ENCODE results near the gene LMX1B.

LMX1B gene

DNA sequence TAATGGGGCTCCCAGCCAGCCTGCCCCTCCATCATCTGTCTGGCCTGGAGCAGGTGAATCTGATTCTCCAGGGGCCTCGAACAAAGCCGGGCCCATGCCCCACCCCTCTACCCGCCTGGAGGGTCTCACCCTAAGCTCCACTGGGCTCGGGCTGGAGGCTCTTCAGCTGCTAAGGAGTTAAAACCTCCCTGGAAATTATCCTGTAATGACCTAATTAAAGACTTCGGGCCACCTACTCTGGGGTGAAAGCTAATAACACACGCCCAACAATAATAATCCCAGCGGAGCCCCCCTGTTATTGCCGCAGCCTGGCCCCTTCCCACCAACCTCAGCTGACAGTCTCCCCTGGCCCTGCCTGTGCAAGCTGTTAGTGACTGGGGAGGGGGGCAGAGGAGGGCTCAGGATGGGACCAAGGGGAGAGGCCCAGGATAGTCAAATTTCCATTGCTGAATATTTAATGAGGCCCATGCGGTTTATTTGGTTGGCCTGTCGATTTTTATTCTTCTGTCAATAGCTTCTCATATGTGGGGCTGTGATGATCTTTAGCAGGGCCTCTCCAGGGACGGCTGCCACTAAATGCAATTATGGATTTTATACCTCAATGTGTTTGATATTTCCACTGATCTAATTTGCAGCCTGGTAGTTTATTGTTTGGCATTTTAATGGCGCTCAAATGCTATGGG, 25.7 kb downstream of the LMX1B start:
- in situ Hi-C loops (cut with MboI; ENCODE audit: low sequenced_read_pairs, unreplicated experiment), result no loop called here
- TF ChIP-seq, protein P1, sequence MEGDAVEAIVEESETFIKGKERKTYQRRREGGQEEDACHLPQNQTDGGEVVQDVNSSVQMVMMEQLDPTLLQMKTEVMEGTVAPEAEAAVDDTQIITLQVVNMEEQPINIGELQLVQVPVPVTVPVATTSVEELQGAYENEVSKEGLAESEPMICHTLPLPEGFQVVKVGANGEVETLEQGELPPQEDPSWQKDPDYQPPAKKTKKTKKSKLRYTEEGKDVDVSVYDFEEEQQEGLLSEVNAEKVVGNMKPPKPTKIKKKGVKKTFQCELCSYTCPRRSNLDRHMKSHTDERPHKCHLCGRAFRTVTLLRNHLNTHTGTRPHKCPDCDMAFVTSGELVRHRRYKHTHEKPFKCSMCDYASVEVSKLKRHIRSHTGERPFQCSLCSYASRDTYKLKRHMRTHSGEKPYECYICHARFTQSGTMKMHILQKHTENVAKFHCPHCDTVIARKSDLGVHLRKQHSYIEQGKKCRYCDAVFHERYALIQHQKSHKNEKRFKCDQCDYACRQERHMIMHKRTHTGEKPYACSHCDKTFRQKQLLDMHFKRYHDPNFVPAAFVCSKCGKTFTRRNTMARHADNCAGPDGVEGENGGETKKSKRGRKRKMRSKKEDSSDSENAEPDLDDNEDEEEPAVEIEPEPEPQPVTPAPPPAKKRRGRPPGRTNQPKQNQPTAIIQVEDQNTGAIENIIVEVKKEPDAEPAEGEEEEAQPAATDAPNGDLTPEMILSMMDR (IDR thresholded peaks at IDR 0.05; ENCODE audit: borderline replicate concordance, control extremely low read depth, extremely low read depth, insufficient read depth, missing control alignments), result no peak
- DNase-seq (ENCODE audit: low spot score), result no peak

DNA sequence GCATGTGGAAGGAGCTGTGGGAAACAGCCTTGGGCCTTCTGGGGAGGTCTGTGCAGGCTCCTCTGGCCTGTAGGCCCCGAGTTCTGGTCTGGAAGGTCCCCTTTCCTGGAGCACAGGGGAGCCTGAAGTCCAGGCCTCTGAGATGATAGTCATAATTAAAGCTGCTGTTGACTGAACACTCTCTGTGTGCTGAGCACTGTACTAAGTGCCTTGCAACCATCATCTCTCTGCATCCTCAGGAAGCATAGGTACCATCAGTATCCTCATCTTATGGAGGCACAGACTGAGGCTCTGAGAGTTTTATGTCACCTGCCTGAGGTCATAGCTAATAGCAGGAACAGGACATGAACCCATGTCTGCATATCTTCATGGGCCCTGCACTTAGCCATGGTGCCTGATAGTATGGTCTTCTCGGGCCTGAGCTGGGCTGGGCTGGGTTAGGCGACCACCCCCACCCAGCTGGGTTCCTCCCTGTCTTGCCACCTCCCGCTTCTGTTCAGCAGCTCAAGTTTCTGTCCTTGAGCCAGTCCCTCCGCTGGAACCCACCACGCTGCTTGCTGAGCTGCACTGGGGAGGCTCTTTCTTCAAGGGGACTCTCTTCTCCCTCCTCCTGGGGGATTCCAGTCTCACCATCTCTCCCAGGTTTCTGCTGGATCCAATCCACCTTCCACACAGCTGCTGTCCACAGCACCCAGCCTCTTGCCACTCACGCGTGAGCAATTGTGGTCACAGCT, 27.6 kb downstream of the LMX1B start:
- no peak for DNase-seq (ENCODE audit: low spot score)
- TF ChIP-seq, protein P1 (IDR thresholded peaks at IDR 0.05; ENCODE audit: borderline replicate concordance, control extremely low read depth, extremely low read depth, insufficient read depth, missing control alignments), result no peak
- in situ Hi-C loops (cut with MboI; ENCODE audit: low sequenced_read_pairs, unreplicated experiment), result no loop called here

DNA sequence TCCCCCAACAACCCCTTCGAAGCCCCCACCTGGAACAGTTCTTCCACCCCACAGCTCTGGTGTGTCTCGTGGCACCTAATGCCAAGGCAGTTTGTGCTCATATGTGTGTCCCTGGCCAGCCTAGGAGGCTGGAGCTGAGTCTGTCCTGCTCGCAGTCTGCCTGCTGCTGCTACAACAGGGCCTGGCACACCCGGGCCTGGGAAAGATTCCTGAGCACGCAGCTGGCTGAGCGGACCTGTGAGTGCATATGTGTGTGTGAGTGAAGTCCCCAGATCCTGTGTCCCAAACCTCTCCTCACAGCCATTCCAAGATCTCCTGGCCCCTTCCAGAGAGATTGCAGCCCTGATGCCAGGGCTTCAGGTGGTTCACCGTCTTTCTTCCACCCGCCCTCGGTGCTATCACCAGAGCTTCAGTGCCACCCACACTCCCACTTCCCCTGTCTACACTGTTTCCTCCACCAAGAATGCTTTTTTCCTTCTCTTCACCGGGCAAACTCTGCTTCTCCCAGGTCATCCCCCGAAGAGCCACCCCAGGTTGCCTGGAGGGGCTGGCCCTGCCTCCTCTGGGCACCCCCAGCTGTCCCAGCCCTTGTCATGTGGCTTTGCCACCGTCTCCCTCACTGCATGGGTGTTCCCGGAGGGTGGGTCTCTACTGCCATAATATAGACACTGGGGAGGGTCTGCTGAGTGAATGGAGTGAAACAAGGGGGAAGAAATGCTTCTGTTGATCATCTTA, 28.4 kb downstream of the LMX1B start:
- in situ Hi-C loops (cut with MboI; ENCODE audit: low sequenced_read_pairs, unreplicated experiment), result no loop called here
- TF ChIP-seq, protein P1 (IDR thresholded peaks at IDR 0.05; ENCODE audit: borderline replicate concordance, control extremely low read depth, extremely low read depth, insufficient read depth, missing control alignments), result no peak
- no peak for DNase-seq (ENCODE audit: low spot score)

DNA sequence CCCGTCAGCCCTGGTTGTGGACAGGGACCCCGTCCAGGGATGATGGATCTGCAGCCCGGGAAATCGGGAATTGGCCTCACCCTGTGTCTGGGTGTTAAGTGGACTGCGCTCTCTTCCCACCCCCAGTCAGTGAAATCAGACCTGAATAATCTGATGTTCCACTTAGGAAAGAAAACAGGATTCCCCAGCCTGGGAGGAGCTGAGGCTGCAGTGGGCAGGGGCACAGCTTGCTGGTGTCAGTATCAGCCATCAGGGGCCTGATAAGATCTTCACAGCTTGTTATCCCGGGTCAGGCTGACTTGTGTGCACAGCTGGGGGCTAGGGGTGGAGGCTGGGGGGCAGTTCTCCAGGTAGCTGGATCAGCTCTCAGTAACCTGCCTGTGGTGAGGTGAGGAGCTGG, 29.1 kb downstream of the LMX1B start:
- TF ChIP-seq, protein P1 (IDR thresholded peaks at IDR 0.05; ENCODE audit: borderline replicate concordance, control extremely low read depth, extremely low read depth, insufficient read depth, missing control alignments), result no peak
- no peak for DNase-seq (ENCODE audit: low spot score)
- in situ Hi-C loops (cut with MboI; ENCODE audit: low sequenced_read_pairs, unreplicated experiment), result no loop called here

DNA sequence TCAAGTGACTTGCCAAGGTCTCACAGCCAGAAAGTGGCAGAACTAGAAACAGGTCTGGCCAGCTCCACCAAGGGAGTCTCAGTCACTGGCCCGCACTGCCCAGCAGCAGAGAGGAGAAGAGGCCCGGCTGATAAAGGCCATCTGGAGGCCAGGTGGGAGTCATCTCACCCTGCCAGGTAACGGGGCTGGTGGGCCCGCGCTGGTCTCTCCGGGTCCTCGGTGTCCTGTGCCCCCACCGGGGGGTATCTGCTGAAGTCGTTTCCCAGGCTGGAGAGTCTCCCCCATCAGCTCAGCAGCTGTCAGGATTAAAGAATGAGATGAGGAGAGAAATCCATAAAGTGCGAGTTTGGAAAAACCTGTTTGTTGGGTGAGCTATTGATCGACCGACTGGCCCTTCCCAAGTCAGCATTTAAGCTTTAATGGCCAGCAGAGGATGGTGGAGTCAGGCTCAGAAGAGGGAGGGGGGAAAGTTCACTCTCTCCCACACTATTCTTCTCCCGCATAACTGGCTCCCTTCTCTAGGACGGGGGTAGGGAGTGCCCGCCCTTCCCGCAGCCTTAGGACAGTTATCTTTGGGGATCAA, 30.3 kb downstream of the LMX1B start:
- in situ Hi-C loops (cut with MboI; ENCODE audit: low sequenced_read_pairs, unreplicated experiment), result no loop called here
- no peak for DNase-seq (ENCODE audit: low spot score)
- TF ChIP-seq, protein P1 (IDR thresholded peaks at IDR 0.05; ENCODE audit: borderline replicate concordance, control extremely low read depth, extremely low read depth, insufficient read depth, missing control alignments), result no peak

DNA sequence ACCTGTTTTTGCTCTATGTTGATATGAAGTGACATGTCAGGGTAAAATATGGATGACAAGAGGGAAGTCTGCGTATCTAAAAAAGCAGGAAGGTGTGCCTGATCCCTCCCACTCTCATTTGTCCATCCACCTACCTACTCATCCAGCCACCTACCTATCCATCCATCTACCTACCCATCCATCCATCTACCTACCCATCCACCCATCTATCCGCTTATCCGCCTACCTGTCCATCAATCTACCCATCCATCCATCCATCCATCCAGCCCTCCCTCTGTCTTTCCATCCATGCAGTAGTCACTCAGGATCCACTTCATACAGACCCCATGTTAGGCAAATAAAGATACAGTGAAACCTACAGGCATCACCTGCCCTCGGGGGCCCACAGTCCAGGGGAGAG, 32.4 kb downstream of the LMX1B start:
- in situ Hi-C loops (cut with MboI; ENCODE audit: low sequenced_read_pairs, unreplicated experiment), result no loop called here
- TF ChIP-seq, protein P1 (IDR thresholded peaks at IDR 0.05; ENCODE audit: borderline replicate concordance, control extremely low read depth, extremely low read depth, insufficient read depth, missing control alignments), result no peak
- DNase-seq (ENCODE audit: low spot score), result no peak
